HG02840 (cell line): ENCODE measurements around the gene OBP2B.
"Not testable (repeated sequence)": the region's sequence is repeated elsewhere in the genome, so short reads cannot be mapped to it uniquely, and the experiment has no call there.

Source experiments
- ATAC-seq: cut with Tn5 transposase; IDR thresholded peaks from one replicate; pipeline ENCODE4 v1.9.1; 2021; ENCODE audit warnings: mild to moderate bottlenecking, moderate library complexity, moderate number of reproducible peaks; ENCODE audit not compliant: unreplicated experiment, low FRiP score

OBP2B gene

GRCh38 chr9:133169687-133170086 is 39.4 kb downstream of the OBP2B start:
- ATAC-seq: not testable (repeated sequence)

DNA sequence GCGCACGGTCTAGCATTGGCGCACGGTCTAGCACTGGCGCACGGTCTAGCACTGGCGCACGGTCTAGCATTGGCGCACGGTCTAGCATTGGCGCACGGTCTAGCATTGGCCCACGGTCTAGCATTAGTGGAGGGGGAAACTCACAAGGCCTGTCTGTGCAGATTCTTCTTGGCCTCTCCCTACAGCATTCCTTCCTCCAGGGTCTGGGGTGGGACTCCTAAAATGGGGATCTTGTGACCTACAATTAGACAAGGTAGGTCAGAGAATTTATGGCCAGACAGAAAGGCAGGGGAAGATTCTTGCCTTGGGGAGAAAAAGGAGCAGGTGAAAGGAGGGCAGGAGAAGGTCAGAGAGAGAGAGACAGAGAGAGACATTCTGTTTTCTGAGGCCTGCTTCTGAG is 39.9 kb downstream of the OBP2B start:
- no peak for ATAC-seq

DNA sequence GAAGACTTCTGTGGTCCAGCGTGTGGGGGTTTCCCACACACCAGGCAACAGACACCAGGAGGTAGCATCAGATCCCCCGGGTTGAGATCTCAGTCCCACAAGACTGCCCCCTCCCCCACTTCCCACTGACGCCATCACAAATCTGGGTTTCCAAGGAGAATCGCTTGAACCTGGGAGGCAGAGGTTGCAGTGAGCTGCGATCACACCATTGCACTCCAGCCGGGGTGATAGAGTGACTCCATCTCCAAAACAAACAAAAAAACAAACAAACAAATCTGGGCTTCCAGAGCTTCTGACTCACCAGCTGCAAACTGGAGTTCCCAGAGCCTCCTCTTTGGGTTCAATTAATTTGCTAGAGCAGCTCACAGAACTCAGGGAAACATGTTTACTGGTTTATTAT is 40.6 kb downstream of the OBP2B start:
- ATAC-seq: no peak

- ATAC-seq: no peak
These were observed 41.3 kb downstream of the OBP2B start for GRCh38 chr9:133167769-133168168.

GRCh38 chr9:133167096-133167730 is 41.8 kb downstream of the OBP2B start:
- no peak for ATAC-seq

- ATAC-seq: no peak
These were observed 42.7 kb downstream of the OBP2B start for GRCh38 chr9:133166392-133166791.

GRCh38 chr9:133165452-133165730 is 43.7 kb downstream of the OBP2B start:
- ATAC-seq: no peak

- no peak for ATAC-seq
These were observed 44.9 kb downstream of the OBP2B start for GRCh38 chr9:133164191-133164590.

DNA sequence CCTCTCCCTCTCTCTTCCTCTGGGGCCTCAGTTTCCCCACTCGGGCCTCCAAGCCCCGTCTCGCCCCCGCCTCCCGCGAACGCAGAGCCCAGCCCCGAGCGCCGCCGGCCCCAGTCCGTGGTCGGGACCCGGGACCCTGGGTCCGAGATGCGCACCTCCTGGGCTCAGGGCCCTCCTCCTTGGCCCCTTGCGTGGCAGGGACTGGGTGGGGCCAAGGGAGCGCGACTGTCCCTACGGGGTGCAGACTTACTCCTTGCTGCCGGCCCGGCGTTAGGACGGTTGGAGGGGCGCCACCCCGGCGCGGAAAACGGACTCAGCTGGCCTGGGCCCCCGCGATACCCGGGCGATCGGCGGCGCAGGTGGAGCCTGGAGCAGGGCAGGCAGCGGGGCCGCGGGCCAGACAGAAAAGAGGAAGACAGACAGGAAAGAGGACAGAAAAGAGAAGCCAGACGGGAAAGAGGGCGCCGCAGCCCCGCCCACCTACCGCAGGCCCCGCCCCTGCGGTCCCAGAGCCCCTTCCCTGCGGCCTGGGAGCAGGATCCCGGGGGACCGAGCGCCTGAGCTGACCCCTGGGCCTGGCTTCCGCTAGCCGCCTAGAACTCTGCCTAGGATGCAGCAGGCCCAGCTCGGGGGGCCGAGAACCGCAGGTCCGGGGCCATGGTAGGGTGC is 45.4 kb downstream of the OBP2B start, which contains the start of gene GBGT1:
TSS of gene GBGT1 (minus strand) at position 411 of the 669 bp plus-strand sequence. CDS start 1,502 bp downstream, outside the sequence.
- ATAC-seq: no peak

GRCh38 chr9:133162861-133163503 is 46.1 kb downstream of the OBP2B start:
- ATAC-seq: no peak

GRCh38 chr9:133161547-133161950 is 47.5 kb downstream of the OBP2B start:
- no peak for ATAC-seq

DNA sequence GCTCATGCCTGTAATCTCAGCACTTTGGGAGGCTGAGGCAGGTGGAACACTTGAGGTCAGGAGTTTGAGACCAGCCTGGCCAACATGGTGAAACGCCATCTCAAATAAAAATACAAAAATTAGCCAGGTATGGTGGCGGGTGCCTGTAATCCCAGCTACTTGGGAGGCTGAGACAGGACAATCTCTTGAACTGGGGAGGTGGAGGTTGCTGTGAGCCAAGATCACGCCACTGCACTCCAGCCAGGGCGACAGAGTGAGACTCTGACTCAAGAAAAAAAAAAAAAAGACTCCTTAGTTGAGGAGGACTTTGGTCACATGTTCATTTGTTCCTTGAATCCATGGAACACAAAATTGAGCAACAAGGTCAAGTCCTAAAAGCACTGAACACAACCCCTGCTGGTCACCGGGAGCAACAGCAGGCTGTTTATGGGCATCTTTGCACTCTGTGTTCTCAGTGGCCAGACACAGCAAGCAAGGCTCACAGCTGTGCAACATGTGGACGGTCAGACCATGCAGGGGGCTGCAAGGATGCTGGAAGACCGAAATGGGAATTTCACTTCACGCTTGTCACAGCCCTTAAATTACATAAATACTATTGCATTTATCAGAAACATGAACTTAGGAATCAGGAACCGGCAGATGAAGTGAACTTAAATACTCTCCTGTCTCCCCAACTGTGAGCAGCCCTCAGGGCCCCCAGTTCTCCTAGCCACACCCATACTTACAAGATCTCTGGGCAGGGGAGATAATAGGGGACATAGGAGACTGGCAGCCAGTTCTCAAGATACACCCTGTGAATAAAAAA is 48.1 kb downstream of the OBP2B start:
- no peak for ATAC-seq

- ATAC-seq: no peak
These were observed 50.4 kb downstream of the OBP2B start for GRCh38 chr9:133158695-133159094.
